Upper lobe of left lung (tissue), 6 donors: ENCODE measurements around the gene RNF8. TPM values are rescaled to one million over a fixed set of nuclear protein-coding genes. Genes with fewer than 3 reads are reported as not detected.
"Not testable (repeated sequence)": the region's sequence is repeated elsewhere in the genome, so short reads cannot be mapped to it uniquely, and the experiment has no call there.

Source experiments
- ATAC-seq, 2 donors: fragments of 200-7000 bp; cut with Tn5 transposase; one replicate each; pipeline ENCODE4 v1.9.1; 2022; ENCODE audit warnings: mild to moderate bottlenecking in 2 of 2, moderate library complexity in 2 of 2; ENCODE audit not compliant: low FRiP score in 2 of 2
- DNase-seq, 2 donors: peaks; one replicate each; pipeline ENCODE4 v3.0.0-alpha.2; 2019 to 2020
- H3K27ac ChIP-seq, 4 donors: fragments of 200-600 bp; sonication (generic); one replicate each; pipeline ENCODE4 v1.5.1; 2016 to 2019
- H3K27me3 ChIP-seq, 4 donors: fragments of 200-600 bp; sonication (generic); one replicate each; pipeline ENCODE4 v1.5.1; 2017 to 2019
- H3K36me3 ChIP-seq, 4 donors: fragments of 200-600 bp; sonication (generic); one replicate each; pipeline ENCODE4 v1.5.1; 2016 to 2019
- H3K4me1 ChIP-seq, 4 donors: fragments of 200-600 bp; sonication (generic); one replicate each; pipeline ENCODE4 v1.5.1; 2018 to 2019
- H3K4me3 ChIP-seq, 4 donors: fragments of 200-600 bp; sonication (generic); one replicate each; pipeline ENCODE4 v1.5.1; 2017 to 2019; ENCODE audit warnings: mild to moderate bottlenecking in 2 of 4, moderate library complexity in 1 of 4
- H3K9me3 ChIP-seq, 4 donors: fragments of 200-600 bp; sonication (generic); one replicate each; pipeline ENCODE4 v1.5.1; 2018 to 2019
- EP300 ChIP-seq, 4 donors: sonication (generic); formaldehyde crosslinking; IDR thresholded peaks; one replicate each; pipeline ENCODE4 v1.5.1; 2017; ENCODE audit warnings: antibody characterized with exemption in 4 of 4, control low read depth in 2 of 4
- POLR2A ChIP-seq, 4 donors: fragments of 450-650 bp; IDR thresholded peaks; one replicate each; pipeline ENCODE4 v1.5.1; 2016 to 2017; ENCODE audit warnings: antibody characterized with exemption in 4 of 4, mild to moderate bottlenecking in 2 of 4
- POLR2AphosphoS5 ChIP-seq, 2 donors: sonication (generic); formaldehyde crosslinking; IDR thresholded peaks; one replicate each; pipeline ENCODE4 v1.5.1; 2017; ENCODE audit warnings: antibody characterized with exemption in 2 of 2
- WGBS, 2 donors: methylation state at CpG; one replicate each; pipeline ENCODE4 v1.1.5; 2017 to 2018; 5-methylcytosine and 5-hydroxymethylcytosine counted together
- total RNA-seq, 6 donors: library from RNA; depleted of rRNA in 4 of 6; stranded (reverse); fragments of >200 nt in 4 of 6; gene quantifications; one replicate each; pipeline versions ENCODE4 v1.1.0 to v1.2.1, GENCODE V29; 2016 to 2021
- TF ChIP-seq, protein P1 (sequence below), 6 experiments: fragments of 450-650 bp in 4 of 6; fragments of 200-600 bp in 2 of 6; sonication (generic) in 2 of 6; IDR thresholded peaks; one replicate each; pipeline ENCODE4 v1.5.1; 2016 to 2019; ENCODE audit warnings: antibody characterized with exemption in 6 of 6
- donor health status: DM: no; HTN: no; CAD: no; lungs with moderate emphysema.
- donor health status: DM: no; HTN: yes; CAD: no; lungs with severe emphysema.

RNF8 gene
- total RNA-seq, 6 donors from 2014 or later, result 14.7 to 32.3 (median 17.1) TPM

DNA sequence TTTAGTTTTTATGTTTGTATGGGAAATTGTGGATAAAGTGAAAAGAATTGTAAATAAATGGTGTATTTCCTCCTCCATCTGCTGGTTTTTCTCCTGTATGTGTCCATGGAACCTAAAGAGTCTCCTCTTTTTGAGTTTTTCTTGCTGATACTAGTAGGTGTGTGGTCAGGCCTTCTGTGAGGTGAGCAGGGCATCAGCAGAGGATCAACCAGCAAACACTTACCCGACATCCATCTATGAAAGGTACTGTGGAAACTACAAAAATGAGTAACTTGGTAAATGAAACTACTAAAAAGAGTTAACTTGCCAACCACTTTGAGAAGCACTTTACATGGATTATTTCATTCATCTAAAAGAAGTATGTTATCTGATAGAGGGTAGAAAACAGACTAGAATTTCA is 20.9 kb upstream of the RNF8 start:
- Histone ChIP-seq H3K4me1 (no peaks in the 10 kb centered on the region), H3K9me3 (no peaks in the 10 kb centered on the region), H3K27ac (no peak overlapping the region), H3K4me3 (no peak overlapping the region), H3K36me3 (peaks cover 0 to 41% (median 17%) of the 10 kb centered on the region in 4 donors), H3K27me3 (no peaks in the 10 kb centered on the region)
- no peak for TF ChIP-seq POLR2A (IDR thresholded peaks at IDR 0.05)
- TF ChIP-seq, protein P1, sequence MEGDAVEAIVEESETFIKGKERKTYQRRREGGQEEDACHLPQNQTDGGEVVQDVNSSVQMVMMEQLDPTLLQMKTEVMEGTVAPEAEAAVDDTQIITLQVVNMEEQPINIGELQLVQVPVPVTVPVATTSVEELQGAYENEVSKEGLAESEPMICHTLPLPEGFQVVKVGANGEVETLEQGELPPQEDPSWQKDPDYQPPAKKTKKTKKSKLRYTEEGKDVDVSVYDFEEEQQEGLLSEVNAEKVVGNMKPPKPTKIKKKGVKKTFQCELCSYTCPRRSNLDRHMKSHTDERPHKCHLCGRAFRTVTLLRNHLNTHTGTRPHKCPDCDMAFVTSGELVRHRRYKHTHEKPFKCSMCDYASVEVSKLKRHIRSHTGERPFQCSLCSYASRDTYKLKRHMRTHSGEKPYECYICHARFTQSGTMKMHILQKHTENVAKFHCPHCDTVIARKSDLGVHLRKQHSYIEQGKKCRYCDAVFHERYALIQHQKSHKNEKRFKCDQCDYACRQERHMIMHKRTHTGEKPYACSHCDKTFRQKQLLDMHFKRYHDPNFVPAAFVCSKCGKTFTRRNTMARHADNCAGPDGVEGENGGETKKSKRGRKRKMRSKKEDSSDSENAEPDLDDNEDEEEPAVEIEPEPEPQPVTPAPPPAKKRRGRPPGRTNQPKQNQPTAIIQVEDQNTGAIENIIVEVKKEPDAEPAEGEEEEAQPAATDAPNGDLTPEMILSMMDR (IDR thresholded peaks at IDR 0.05), result no peak
- TF ChIP-seq EP300 (IDR thresholded peaks at IDR 0.05), result no peak
- no peak for TF ChIP-seq POLR2AphosphoS5 (IDR thresholded peaks at IDR 0.05)
- no peak for DNase-seq
- ATAC-seq, result no peak
- WGBS, 2 donors, result 88 to 91% methylated on average over 1 of the region's 1 CpG

DNA sequence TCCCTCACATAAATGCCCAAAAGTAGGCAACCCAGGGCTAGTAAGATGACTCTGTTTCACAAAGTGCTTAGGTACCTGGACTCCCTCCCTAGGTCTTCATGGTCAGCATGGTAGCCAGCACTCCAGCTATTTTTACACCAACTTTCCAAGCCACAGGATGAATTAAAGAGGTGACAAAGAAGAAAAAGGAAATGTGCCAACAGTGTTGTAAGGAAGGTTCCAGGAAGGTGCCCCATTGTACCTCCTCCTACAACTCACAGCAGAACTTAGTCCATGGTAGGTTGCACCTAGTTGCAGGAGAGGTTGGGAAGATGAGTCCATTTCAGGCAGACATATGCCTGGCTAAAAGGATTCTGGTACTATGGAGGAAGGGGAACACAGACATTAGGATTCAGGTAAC is 19.7 kb upstream of the RNF8 start:
- Histone ChIP-seq H3K27ac (no peak overlapping the region), H3K4me1 (no peaks in the 10 kb centered on the region), H3K9me3 (no peaks in the 10 kb centered on the region), H3K27me3 (no peaks in the 10 kb centered on the region), H3K4me3 (no peak overlapping the region), H3K36me3 (peaks cover 0 to 35% (median 17%) of the 10 kb centered on the region in 4 donors)
- TF ChIP-seq POLR2AphosphoS5 (IDR thresholded peaks at IDR 0.05), result no peak
- TF ChIP-seq, protein P1 (IDR thresholded peaks at IDR 0.05), result no peak
- TF ChIP-seq EP300 (IDR thresholded peaks at IDR 0.05), result no peak
- TF ChIP-seq POLR2A (IDR thresholded peaks at IDR 0.05), result no peak
- no peak for ATAC-seq
- no peak for DNase-seq

DNA sequence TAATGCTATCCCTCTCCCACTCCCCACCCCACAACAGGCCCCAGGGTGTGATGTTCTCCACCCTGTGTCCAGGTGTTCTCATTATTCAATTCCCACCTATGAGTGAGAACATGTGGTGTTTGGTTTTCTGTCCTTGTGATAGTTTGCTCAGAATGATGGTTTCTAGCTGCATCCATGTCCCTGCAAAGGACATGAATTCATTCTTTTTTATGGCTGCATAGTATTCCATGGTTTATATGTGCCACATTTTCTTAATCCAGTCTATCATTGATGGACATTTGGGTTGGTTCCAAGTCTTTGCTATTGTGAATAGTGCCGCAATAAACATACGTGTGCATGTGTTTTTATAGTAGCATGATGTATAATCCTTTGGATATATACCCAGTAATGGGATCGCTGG is 15.5 kb upstream of the RNF8 start:
- WGBS, 2 donors, result 95 to 97% methylated on average over 3 of the region's 3 CpGs

DNA sequence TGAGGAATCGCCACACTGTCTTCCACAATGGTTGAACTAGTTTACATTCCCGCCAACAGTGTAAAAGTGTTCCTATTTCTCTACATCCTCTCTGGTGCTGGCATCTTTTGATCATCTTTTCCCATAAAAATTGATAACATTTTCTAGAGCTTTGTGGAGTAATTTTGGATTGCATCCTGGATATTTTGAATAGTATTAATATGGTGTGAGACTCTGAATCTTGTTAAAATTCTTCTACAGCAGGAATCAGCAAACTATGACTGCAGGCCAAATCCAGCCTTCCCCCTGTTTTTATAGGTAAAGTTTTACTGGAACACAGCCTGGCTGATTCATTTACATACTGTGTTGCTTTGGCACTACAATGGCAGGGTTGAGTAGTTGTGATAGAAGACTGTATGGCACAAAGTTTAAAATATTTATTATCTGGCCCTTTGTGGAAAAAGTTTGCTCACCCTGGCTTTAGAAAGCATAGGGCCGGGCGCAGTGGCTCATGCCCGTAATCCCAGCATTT is 15.0 kb upstream of the RNF8 start:
- WGBS, 2 donors, result 97 to 98% methylated on average over 5 of the region's 5 CpGs
- Histone ChIP-seq H3K9me3 (no peaks in the 10 kb centered on the region), H3K36me3 (no peaks in the 10 kb centered on the region), H3K4me1 (no peaks in the 10 kb centered on the region), H3K4me3 (no peak overlapping the region), H3K27me3 (no peaks in the 10 kb centered on the region), H3K27ac (no peak overlapping the region)
- ATAC-seq (no peak), DNase-seq (no peak)
- TF ChIP-seq EP300 (IDR thresholded peaks at IDR 0.05), result no peak
- no peak for TF ChIP-seq POLR2AphosphoS5 (IDR thresholded peaks at IDR 0.05)
- TF ChIP-seq, protein P1 (IDR thresholded peaks at IDR 0.05), result no peak
- no peak for TF ChIP-seq POLR2A (IDR thresholded peaks at IDR 0.05)

More for the DNA sequence above, 15.5 kb upstream of the RNF8 start:
- not testable (repeated sequence) for H3K27ac ChIP-seq, H3K36me3 ChIP-seq, ATAC-seq, H3K27me3 ChIP-seq, H3K9me3 ChIP-seq, H3K4me1 ChIP-seq, DNase-seq, H3K4me3 ChIP-seq

- no peak for ATAC-seq
- H3K4me1 ChIP-seq, result no peaks in the 10 kb centered on the region
- no peaks in the 10 kb centered on the region for H3K36me3 ChIP-seq
- no peaks in the 10 kb centered on the region for H3K9me3 ChIP-seq
- WGBS, 2 donors, result 82 to 87% methylated on average over 5 of the region's 5 CpGs
- no peak overlapping the region for H3K27ac ChIP-seq
- no peak overlapping the region for H3K4me3 ChIP-seq
- TF ChIP-seq, protein P1 (IDR thresholded peaks at IDR 0.05), result no peak
- TF ChIP-seq POLR2A (IDR thresholded peaks at IDR 0.05) (no peak), POLR2AphosphoS5 (IDR thresholded peaks at IDR 0.05) (no peak), EP300 (IDR thresholded peaks at IDR 0.05) (no peak)
- DNase-seq, result no peak
- no peaks in the 10 kb centered on the region for H3K27me3 ChIP-seq
Observed at GRCh38 chr6:37339741-37340638, 13.8 kb upstream of the RNF8 start.
